NCI-H1092 (cell line): ENCODE data around the gene DAPK1.
"Not testable (repeated sequence)": the region's sequence is repeated elsewhere in the genome, so short reads cannot be mapped to it uniquely, and the experiment has no call there.

Source experiments
- DNase-seq: peaks from one replicate; lab custom pipeline; 2025; lab: John Stamatoyannopoulos, UW

DAPK1 gene

DNA sequence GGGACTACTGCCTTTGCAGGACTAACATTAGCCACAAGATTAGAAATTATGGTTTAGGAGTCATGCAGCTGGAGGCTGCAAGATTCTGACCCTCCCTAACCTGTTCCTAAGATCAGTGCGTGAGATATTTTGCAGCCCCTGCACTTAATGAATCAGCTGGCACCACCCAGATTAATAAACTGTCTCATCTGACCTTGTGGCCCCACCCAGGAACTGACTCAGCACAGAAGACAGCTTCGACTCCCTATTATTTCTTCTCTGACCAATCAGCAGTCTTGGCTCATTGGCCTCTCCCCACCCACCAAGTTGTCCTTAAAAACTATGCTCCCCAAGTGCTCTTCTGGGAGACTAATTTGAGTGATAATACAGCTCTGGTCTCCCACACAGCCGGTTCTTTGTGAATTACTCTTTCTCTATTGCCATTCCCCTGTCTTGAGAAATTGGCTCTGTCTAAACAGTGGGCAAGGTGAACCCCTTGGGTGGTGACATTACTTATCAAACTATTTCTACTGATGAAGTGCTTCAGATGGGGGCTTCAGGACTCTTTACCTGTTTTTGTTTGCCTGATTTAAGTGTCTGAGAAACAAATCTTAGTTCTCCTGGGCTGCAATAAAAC is 245.3 kb downstream of the DAPK1 start:
- no peak for DNase-seq

DNA sequence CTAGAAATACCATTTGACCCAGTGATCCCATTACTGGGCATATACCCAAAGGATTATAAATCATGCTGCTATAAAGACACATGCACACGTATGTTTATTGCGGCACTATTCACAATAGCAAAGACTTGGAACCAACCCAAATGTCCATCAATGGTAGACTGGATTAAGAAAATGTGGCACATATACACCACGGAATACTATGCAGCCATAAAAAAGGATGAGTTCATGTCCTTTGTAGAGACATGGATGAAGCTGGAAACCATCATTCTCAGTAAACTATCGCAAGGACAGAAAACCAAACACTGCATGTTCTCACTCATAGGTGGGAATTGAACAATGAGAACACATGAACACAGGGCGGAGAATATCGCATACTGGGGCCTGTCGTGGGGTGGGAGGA is 246.6 kb downstream of the DAPK1 start:
- not testable (repeated sequence) for DNase-seq

DNA sequence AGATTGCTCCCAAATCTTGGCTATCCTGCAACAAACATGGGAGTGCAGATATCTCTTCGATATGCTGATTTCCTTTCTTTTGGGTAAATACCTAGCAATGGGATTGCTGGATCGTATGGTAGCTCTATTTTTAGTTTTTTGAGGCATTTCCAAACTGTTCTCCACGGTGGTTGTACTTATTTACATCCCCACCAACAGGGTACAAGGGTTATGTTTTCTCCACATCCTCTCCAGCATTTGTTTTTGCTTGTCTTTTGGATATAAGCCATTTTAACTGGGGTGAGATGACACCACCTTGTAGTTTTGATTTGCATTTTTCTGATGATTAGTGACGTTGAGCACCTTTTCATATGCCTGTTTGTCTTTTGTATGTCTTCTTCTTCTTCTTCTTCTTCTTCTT is 248.5 kb downstream of the DAPK1 start:
- no peak for DNase-seq

DNA sequence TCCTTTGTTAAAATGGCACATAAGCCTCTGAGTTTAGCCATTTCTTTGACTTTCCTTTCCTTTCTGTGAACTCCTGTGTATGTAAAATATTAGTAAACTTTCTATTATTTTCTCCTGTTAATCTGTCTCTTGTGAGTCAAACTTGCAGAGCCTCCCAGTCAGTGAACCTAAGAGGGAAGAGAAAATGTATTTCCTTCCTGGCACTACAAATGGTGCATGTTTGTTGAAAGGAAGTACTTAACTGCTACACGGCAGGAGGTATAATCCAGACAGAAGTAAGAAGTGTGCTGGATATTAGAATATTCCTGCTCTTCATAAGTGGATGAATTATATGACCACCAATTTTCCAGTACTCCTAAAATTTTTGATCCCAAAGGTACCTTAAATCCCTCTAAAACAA is 251.2 kb downstream of the DAPK1 start:
- DNase-seq, result no peak

DNA sequence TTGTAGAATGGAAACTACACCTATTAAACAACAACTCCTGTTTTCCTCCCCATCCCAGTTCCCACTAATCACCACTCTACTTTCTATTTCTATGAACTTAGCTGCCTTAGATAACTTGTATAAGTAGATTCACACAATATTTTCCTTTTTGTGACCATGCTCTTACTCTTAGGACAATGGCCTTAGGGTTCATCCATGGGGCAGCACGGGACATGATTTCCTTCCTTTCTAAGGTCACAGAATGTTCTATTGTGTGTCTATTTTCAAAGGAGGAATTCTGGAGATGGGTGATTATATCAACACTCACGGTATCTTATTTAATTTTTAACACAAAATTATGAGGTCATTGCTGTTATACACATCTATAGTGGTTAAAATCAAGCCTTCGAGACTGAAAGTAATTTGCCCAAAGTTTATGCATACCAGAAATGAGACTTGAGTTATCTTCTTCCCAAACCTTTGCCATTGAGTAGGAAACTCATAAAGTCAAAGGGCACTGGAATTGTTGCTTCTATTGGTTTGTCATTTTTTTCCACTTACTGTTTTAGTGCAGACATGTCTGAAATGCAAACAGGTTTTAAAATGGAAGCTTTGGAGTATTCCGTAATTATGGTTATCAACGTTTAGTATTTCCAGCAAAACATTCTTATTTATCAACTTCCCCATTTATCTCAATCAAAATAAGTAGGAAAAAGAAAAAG is 251.8 kb downstream of the DAPK1 start:
- DNase-seq, result no peak

DNA sequence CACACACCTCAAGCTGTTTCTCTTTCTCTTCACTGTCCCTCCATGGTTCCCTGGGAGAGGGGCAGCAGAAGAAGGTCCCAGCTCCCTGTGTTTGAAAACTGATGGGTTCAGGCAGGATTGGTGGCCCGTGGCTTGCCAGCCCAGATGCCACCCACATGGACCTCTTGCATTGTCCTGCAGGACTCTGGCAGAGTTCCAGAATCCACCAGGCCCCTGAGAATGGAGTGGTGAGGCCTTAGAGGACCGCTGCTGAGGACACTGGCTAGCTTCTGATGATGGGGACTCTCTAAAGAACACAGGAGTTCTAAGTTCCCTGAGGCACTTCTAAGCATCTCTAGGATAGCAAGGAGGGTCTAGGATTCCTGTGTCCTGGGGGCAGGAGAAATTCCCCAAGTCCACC is 253.1 kb downstream of the DAPK1 start:
- DNase-seq, result no peak

DNA sequence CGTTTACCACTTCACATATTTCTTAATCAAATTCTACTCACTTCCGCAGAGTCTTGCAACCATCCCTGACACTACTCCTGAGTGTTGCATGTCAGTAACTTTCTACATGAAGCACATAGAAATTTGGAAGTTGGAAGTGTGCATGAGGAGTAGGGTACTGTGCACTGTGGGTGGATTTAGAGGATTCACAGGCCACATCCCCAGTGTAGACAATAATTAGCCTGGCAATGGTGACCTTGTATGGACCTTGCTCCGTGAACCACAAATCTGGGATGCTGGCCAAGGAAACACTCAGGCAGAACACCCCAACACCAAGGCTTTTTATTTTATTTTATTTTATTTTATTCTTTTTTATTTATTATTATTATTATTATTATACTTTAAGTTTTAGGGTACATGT is 253.8 kb downstream of the DAPK1 start:
- no peak for DNase-seq

DNA sequence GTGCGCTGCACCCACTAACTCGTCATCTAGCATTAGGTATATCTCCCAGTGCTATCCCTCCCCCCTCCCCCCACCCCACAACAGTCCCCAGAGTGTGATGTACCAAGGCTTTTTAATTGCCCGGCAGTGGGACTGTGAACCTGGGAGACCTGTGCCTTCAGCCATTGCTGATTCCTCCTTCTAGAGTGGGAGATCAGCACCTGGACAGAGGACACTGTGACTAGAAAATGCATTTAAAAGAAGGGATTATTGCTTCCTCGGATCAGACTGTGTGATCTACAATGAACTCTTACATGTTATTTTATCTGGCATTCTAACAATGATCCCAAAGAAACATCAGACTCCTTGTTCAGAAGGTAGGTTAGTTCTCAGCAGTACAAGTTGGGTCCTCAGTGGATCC is 254.2 kb downstream of the DAPK1 start:
- no peak for DNase-seq

DNA sequence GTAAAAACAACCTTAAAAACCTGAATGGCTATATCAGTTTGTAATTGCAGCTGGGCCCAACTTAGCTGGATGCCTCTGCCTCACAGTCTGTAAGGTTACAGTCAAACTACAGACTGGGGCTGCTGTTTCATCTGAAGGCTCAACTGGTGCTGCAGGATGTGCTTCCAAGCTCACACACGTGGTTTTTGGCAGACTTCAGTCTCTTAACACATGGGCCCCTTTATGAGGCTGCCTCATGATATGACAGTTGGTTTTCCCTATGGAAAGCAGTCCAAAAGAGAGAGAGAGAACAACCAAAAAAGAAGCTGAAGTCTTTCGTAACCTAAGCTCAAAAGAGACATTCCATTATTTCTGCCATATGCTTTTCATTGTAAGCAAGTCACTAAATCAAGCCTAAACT is 255.6 kb downstream of the DAPK1 start:
- DNase-seq, result no peak
